ENCODE results near the gene C16orf78. TPM values are rescaled to one million over a fixed set of nuclear protein-coding genes. Genes with fewer than 3 reads are reported as not detected.

C16orf78 gene
- total and polyA plus RNA-seq, 7 donors: not detected

DNA sequence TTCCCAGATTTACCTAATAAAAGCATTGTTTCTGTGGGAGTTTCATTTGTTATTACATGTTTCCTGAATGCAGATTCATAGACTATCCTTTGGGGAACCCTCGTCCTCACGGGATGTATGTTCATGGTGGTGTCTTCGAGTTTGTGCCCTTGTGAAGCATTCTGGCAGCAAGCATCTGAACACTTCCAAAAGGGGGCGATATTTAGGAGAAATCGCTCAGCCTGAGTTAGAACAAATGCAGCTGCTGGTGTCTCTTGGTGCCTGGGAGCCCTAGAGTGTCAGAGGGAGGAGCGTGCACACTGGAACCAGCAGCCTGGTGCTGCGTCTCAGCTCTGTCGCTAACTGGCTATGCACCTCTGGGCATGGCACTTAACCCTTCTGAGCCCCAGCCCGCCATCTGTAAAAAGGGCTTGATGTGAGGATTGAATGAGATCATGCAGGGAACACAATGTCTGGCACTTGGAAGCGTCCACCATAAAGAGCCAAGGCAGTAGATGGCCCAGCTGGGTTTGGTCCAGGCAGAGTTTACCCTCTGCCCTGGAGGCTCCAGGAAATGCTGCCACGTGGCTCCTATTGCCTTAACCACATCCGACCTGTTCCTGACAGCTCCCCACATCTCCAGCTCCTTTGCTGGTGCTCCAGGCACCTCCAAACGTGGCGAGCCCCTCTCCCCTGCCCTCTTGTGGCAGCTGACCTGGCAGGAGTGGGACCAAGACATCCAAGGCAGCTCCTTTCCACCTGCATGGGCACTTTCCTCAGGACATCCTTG, 25.0 kb upstream of the C16orf78 start:
- H3K9me3 ChIP-seq: no peaks in the 10 kb centered on the region
- intact Hi-C loops (cut with DNase I): loop anchor here (2.0 kb wide), 1 partner anchor 438 kb away; no protein-coding TSS in a partner anchor
- H3K27me3 ChIP-seq: peaks cover 0 to 20% (median 0%) of the 10 kb centered on the region in 3 donors
- 38 to 45% methylated on average over 14 of the region's 14 CpGs for WGBS, 2 donors
- H3K36me3 ChIP-seq: no peaks in the 10 kb centered on the region
- H3K4me1 ChIP-seq: no peaks in the 10 kb centered on the region
- H3K27ac ChIP-seq: no peak overlapping the region
- no peak overlapping the region for H3K4me3 ChIP-seq
- no peak for DNase-seq
- TF ChIP-seq POLR2A (IDR thresholded peaks at IDR 0.05): no peak
- TF ChIP-seq EP300 (IDR thresholded peaks at IDR 0.05): no peak
- TF ChIP-seq POLR2AphosphoS5 (IDR thresholded peaks at IDR 0.05): no peak
- TF ChIP-seq, protein P1, sequence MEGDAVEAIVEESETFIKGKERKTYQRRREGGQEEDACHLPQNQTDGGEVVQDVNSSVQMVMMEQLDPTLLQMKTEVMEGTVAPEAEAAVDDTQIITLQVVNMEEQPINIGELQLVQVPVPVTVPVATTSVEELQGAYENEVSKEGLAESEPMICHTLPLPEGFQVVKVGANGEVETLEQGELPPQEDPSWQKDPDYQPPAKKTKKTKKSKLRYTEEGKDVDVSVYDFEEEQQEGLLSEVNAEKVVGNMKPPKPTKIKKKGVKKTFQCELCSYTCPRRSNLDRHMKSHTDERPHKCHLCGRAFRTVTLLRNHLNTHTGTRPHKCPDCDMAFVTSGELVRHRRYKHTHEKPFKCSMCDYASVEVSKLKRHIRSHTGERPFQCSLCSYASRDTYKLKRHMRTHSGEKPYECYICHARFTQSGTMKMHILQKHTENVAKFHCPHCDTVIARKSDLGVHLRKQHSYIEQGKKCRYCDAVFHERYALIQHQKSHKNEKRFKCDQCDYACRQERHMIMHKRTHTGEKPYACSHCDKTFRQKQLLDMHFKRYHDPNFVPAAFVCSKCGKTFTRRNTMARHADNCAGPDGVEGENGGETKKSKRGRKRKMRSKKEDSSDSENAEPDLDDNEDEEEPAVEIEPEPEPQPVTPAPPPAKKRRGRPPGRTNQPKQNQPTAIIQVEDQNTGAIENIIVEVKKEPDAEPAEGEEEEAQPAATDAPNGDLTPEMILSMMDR (IDR thresholded peaks at IDR 0.05): no peak

DNA sequence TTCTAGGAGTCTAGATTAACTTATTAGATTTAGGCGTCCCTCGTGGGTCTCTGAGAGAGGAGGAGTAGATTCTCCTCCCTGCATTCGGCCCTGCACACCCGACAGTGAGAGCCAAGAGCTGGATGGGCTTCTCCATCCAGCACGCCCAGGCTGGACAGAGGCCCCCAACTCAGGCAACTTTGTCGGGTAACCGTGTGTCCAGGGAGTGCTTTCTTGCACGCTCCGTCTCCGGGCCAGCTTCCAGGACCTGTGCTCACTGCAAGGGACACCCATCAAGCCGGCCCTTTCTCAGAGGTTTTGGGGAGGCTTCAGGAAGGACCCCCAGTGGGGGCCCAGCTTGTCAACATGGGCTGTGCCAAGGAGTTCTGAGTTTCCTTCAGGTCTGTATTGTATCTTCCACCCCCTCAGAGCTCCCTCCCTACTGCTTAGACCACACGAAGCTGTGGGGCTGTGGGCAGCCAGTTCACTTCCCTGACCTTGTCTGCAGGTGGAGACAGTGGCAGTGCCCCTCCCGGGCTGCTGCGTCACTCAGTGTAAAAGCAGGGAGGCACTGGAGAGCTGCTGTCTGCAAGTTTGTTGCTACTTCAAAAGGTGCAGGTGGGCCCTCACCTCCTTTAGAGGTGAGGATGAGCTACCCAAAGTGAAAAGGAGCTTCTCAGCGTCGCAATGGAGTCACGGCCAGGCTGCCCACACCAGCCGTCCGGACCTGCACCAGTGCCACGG, 24.0 kb upstream of the C16orf78 start:
- H3K36me3 ChIP-seq: no peaks in the 10 kb centered on the region
- H3K27ac ChIP-seq: no peak overlapping the region
- H3K9me3 ChIP-seq: no peaks in the 10 kb centered on the region
- H3K4me3 ChIP-seq: no peak overlapping the region
- 69 to 71% methylated on average over 20 of the region's 20 CpGs for WGBS, 2 donors
- no peaks in the 10 kb centered on the region for H3K4me1 ChIP-seq
- DNase-seq: no peak
- TF ChIP-seq POLR2AphosphoS5 (IDR thresholded peaks at IDR 0.05) (no peak), POLR2A (IDR thresholded peaks at IDR 0.05) (no peak), EP300 (IDR thresholded peaks at IDR 0.05) (no peak)
- TF ChIP-seq, protein P1 (IDR thresholded peaks at IDR 0.05): no peak
- H3K27me3 ChIP-seq: peaks cover 0 to 16% (median 0%) of the 10 kb centered on the region in 3 donors
- intact Hi-C loops (cut with DNase I): loop anchor here (1.0 to 10.0 kb wide), 3 partner anchors 439 to 662 kb away; no protein-coding TSS in a partner anchor

GRCh38 chr16:49350265-49351095, 23.1 kb upstream of the C16orf78 start:
- no peaks in the 10 kb centered on the region for H3K36me3 ChIP-seq
- H3K4me3 ChIP-seq: no peak overlapping the region
- no peak for DNase-seq
- intact Hi-C loops (cut with DNase I): loop anchor here (1.0 to 10.0 kb wide), 2 partner anchors 516 to 663 kb away; no protein-coding TSS in a partner anchor
- H3K9me3 ChIP-seq: no peaks in the 10 kb centered on the region
- no peak overlapping the region for H3K27ac ChIP-seq
- H3K27me3 ChIP-seq: peaks cover 0 to 16% (median 0%) of the 10 kb centered on the region in 3 donors
- WGBS, 2 donors: 34 to 39% methylated on average over 25 of the region's 25 CpGs
- no peak for TF ChIP-seq POLR2A (IDR thresholded peaks at IDR 0.05)
- no peak for TF ChIP-seq POLR2AphosphoS5 (IDR thresholded peaks at IDR 0.05)
- no peak for TF ChIP-seq EP300 (IDR thresholded peaks at IDR 0.05)
- TF ChIP-seq, protein P1 (IDR thresholded peaks at IDR 0.05): peak; percentile 75 to 92 (median 81)
- H3K4me1 ChIP-seq: no peaks in the 10 kb centered on the region

DNA sequence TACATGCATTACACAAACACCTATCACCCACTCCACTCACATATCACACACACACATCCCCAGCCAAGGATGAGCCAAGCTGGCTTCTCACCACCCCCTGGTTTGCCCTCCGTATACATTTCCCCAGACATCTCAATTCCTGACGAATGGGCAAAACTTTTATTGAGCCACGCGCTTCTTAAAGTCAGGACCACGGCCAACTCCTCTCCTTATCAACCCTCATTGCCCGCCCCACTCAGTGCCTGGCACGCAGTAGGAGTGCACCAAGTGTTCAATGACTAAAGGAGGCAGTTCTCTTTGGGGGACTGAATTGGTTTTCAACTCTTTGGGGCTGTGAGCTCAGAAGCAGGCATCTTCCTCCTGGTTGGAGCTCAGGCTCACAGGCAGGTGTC, 22.5 kb upstream of the C16orf78 start:
- peaks cover 0 to 16% (median 0%) of the 10 kb centered on the region in 3 donors for H3K27me3 ChIP-seq
- no peaks in the 10 kb centered on the region for H3K4me1 ChIP-seq
- no peak overlapping the region for H3K4me3 ChIP-seq
- H3K36me3 ChIP-seq: no peaks in the 10 kb centered on the region
- H3K27ac ChIP-seq: no peak overlapping the region
- H3K9me3 ChIP-seq: no peaks in the 10 kb centered on the region
- DNase-seq: no peak
- WGBS, 2 donors: 15 to 18% methylated on average over 7 of the region's 7 CpGs
- TF ChIP-seq, protein P1 (IDR thresholded peaks at IDR 0.05): no peak
- TF ChIP-seq POLR2AphosphoS5 (IDR thresholded peaks at IDR 0.05) (no peak), POLR2A (IDR thresholded peaks at IDR 0.05) (no peak), EP300 (IDR thresholded peaks at IDR 0.05) (no peak)
- intact Hi-C loops (cut with DNase I): loop anchor here (10.0 kb wide), 1 partner anchor 516 kb away; no protein-coding TSS in a partner anchor
